HepG2 (cell line): ENCODE data around the gene PIK3CA. TPM values are rescaled to one million over a fixed set of nuclear protein-coding genes. Genes with fewer than 3 reads are reported as not detected.

Experiments used
- BHLHE40 ChIP-seq: IDR thresholded peaks from 2 replicates; pipeline ENCODE4 v1.6.1; 2011; ENCODE audit warnings: low read length, improper control_type of control experiment
- CBFB ChIP-seq: sonication (generic); formaldehyde crosslinking; IDR thresholded peaks from 2 replicates; pipeline ENCODE4 v1.4.0; 2020; ENCODE audit warnings: missing genetic modification reagents
- CREB1 ChIP-seq, 2 experiments: fragments of 450-650 bp in 1 of 2; IDR thresholded peaks; 2 replicates each; pipeline ENCODE4 v1.6.1; 2016 to 2017; ENCODE audit warnings: control low read depth in 1 of 2, mild to moderate bottlenecking in 1 of 2, missing compliant biosample characterization in 1 of 2, missing genetic modification characterization in 1 of 2
- CREM ChIP-seq, 2 experiments: sonication (generic) in 1 of 2; formaldehyde crosslinking in 1 of 2; IDR thresholded peaks; 2 replicates each; pipeline versions ENCODE4 v1.4.0 to v1.6.1; 2016 to 2020; ENCODE audit warnings: antibody characterized with exemption in 1 of 2, mild to moderate bottlenecking in 1 of 2, missing genetic modification reagents in 1 of 2
- ETV5 ChIP-seq: IDR thresholded peaks from 2 replicates; pipeline ENCODE4 v1.6.1; 2018; ENCODE audit warnings: missing biosample characterization, missing genetic modification reagents, inconsistent platforms, borderline replicate concordance
- FLYWCH1 ChIP-seq: sonication (generic); formaldehyde crosslinking; IDR thresholded peaks from 2 replicates; pipeline ENCODE4 v1.8.1; 2023; ENCODE audit warnings: mild to moderate bottlenecking, missing genetic modification reagents
- FOXK1 ChIP-seq: sonication (generic); formaldehyde crosslinking; IDR thresholded peaks from 2 replicates; pipeline ENCODE4 v1.4.0; 2020; ENCODE audit warnings: low read depth, missing genetic modification reagents, borderline replicate concordance
- GABPA ChIP-seq, 2 experiments: IDR thresholded peaks; 2 replicates each; pipeline ENCODE4 v1.6.1; 2011 to 2016; ENCODE audit warnings: low read depth in 2 of 2, low read length in 1 of 2, missing biosample characterization in 1 of 2, missing genetic modification characterization in 1 of 2
- GTF3A ChIP-seq: sonication (generic); formaldehyde crosslinking; conservative IDR thresholded peaks from 2 replicates; pipeline ENCODE4 v1.4.0; 2020; ENCODE audit warnings: mild to moderate bottlenecking, missing genetic modification reagents
- HES4 ChIP-seq: sonication (generic); formaldehyde crosslinking; IDR thresholded peaks from 2 replicates; pipeline ENCODE4 v1.9.0; 2021; ENCODE audit warnings: mild to moderate bottlenecking, missing genetic modification reagents, borderline replicate concordance
- HOXA3 ChIP-seq: sonication (generic); formaldehyde crosslinking; IDR thresholded peaks from 2 replicates; pipeline ENCODE4 v1.5.0; 2020; ENCODE audit warnings: missing genetic modification reagents
- KMT2B ChIP-seq: IDR thresholded peaks from 2 replicates; pipeline ENCODE4 v1.6.1; 2016; ENCODE audit warnings: missing genetic modification reagents, missing compliant biosample characterization
- MAFG ChIP-seq: sonication (generic); formaldehyde crosslinking; IDR thresholded peaks from 2 replicates; pipeline ENCODE4 v1.5.1; 2020; ENCODE audit warnings: mild to moderate bottlenecking, missing genetic modification reagents
- MXI1 ChIP-seq: IDR thresholded peaks from 3 replicates; pipeline ENCODE4 v1.6.1; 2012; ENCODE audit warnings: low read depth, low read length, inconsistent platforms, borderline replicate concordance
- NCOA1 ChIP-seq: sonication (generic); formaldehyde crosslinking; IDR thresholded peaks from 2 replicates; pipeline ENCODE4 v1.9.0; 2021; ENCODE audit warnings: missing genetic modification reagents
- NFATC3 ChIP-seq: sonication (generic); formaldehyde crosslinking; IDR thresholded peaks from 2 replicates; pipeline ENCODE4 v1.5.1; 2020; ENCODE audit warnings: mild to moderate bottlenecking, missing genetic modification reagents
- NFIB ChIP-seq: sonication (generic); formaldehyde crosslinking; IDR thresholded peaks from 2 replicates; pipeline ENCODE4 v1.9.0; 2021; ENCODE audit warnings: missing genetic modification reagents, mild to moderate bottlenecking, borderline replicate concordance
- PRMT3 ChIP-seq: sonication (generic); formaldehyde crosslinking; IDR thresholded peaks from 2 replicates; pipeline ENCODE4 v1.8.1; 2022; ENCODE audit warnings: low read depth, mild to moderate bottlenecking, moderate library complexity, missing genetic modification reagents, borderline replicate concordance
- TERF1 ChIP-seq: sonication (generic); formaldehyde crosslinking; IDR thresholded peaks from 2 replicates; pipeline ENCODE4 v1.8.0; 2022; ENCODE audit warnings: mild to moderate bottlenecking, missing genetic modification reagents, moderate library complexity
- ZBTB21 ChIP-seq: sonication (generic); formaldehyde crosslinking; IDR thresholded peaks from 2 replicates; pipeline ENCODE4 v1.4.0; 2020; ENCODE audit warnings: missing genetic modification reagents
- ZFX ChIP-seq: sonication (generic); formaldehyde crosslinking; IDR thresholded peaks from 2 replicates; pipeline ENCODE4 v1.4.0; 2020; ENCODE audit warnings: mild to moderate bottlenecking, low read depth, missing genetic modification reagents, moderate library complexity
- ZNF281 ChIP-seq: sonication (generic); formaldehyde crosslinking; IDR thresholded peaks from 2 replicates; pipeline ENCODE4 v1.4.0; 2020; ENCODE audit warnings: missing genetic modification reagents, borderline replicate concordance
- ZNF598 ChIP-seq: sonication (generic); formaldehyde crosslinking; IDR thresholded peaks from 2 replicates; pipeline ENCODE4 v1.5.1; 2020; ENCODE audit warnings: mild to moderate bottlenecking, missing genetic modification reagents, borderline replicate concordance
- ZNF773 ChIP-seq: sonication (generic); formaldehyde crosslinking; IDR thresholded peaks from 2 replicates; pipeline ENCODE4 v1.4.0; 2020; ENCODE audit warnings: missing genetic modification reagents, borderline replicate concordance
- ZNF792 ChIP-seq: IDR thresholded peaks from 2 replicates; pipeline ENCODE4 v1.6.1; 2016
- polyA plus RNA-seq, 8 experiments: library from polyadenylated mRNA; depleted of rRNA in 3 of 8; stranded (reverse) in 7 of 8; unstranded in 1 of 8; fragments of >200 nt; fragmentation: Illumina TruSeq in 4 of 8; extraction: Trizol in 4 of 8; gene quantifications; 2 replicates each; pipeline versions ENCODE4 v1.2.1 to v1.2.3, GENCODE V29; 2011 to 2016; ENCODE audit warnings: low read depth in 4 of 8, missing spikeins in 1 of 8, mixed read lengths in 1 of 8; ENCODE audit not compliant: insufficient read depth in 1 of 8
- total RNA-seq, 5 experiments: library from RNA; depleted of rRNA; stranded (reverse); fragments of >200 nt; fragmentation: Illumina TruSeq; extraction: Trizol; gene quantifications; 2 replicates each; pipeline ENCODE4 v1.2.3, GENCODE V29; 2016; ENCODE audit warnings: low read depth in 1 of 5

Gene PIK3CA
- total and polyA plus RNA-seq, 2 of the 13 experiments (the other 11 are each of a cell fraction or from before 2014, with no cell fraction given), result 5.7 to 11.4 TPM

- TF ChIP-seq ZNF281 (CRISPR knock-in tag), result peak; percentile 30; the same call in 1 of the 2 replicates
- TF ChIP-seq HOXA3 (CRISPR knock-in tag), result peak; percentile 56
- TF ChIP-seq NFATC3, result no peak
- TF ChIP-seq MAFG, result no peak
- TF ChIP-seq FLYWCH1 (CRISPR knock-in tag), result no peak
- TF ChIP-seq MXI1, result no peak; the same call in 2 of the 3 replicates
- TF ChIP-seq ZNF598 (CRISPR knock-in tag), result no peak
- TF ChIP-seq ZNF792 (CRISPR knock-in tag), result no peak; the same call in 1 of the 2 replicates
- peak; percentile 73 for TF ChIP-seq ZBTB21
- TF ChIP-seq NCOA1, result no peak
- TF ChIP-seq TERF1 (CRISPR knock-in tag), result no peak
- TF ChIP-seq GABPA (IDR thresholded peaks at IDR 0.05; ENCODE audit: low read depth, low read length), result peak; percentile 85
- peak; percentile 97 for TF ChIP-seq GABPA (CRISPR knock-in tag; IDR thresholded peaks at IDR 0.05; ENCODE audit: low read depth)
- TF ChIP-seq NFIB, result no peak
- TF ChIP-seq BHLHE40, result no peak
- TF ChIP-seq CBFB (CRISPR knock-in tag), result 0 out of 2 replicates have a peak, but pooled peaks have one; percentile 47
- TF ChIP-seq ZFX, result no peak; the same call in none of the 2 replicates
- TF ChIP-seq GTF3A (CRISPR knock-in tag), result no peak
- peak; percentile 69 for TF ChIP-seq CREM (IDR thresholded peaks at IDR 0.05)
- TF ChIP-seq CREM (CRISPR knock-in tag; IDR thresholded peaks at IDR 0.05), result no peak
- TF ChIP-seq ETV5 (CRISPR knock-in tag), result peak; percentile 38; the same call in 1 of the 2 replicates
- TF ChIP-seq PRMT3 (CRISPR knock-in tag), result no peak
- TF ChIP-seq HES4 (CRISPR knock-in tag), result no peak
- TF ChIP-seq ZNF773, result 0 out of 2 replicates have a peak, but pooled peaks have one; percentile 35
- TF ChIP-seq KMT2B, result peak; percentile 73
- TF ChIP-seq CREB1 (IDR thresholded peaks at IDR 0.05), result peak; percentile 64
- peak; percentile 84 for TF ChIP-seq CREB1 (CRISPR knock-in tag; IDR thresholded peaks at IDR 0.05)
- peak; percentile 73 for TF ChIP-seq FOXK1 (CRISPR knock-in tag)
Measured at GRCh38 chr3:179147873-179148615, at the start of gene PIK3CA (continued).
